GM12865 (cell line): ENCODE measurements around the gene MPST.

Source experiments
- DNase-seq: peaks from one replicate; pipeline ENCODE4 v3.0.0; 2010; ENCODE audit warnings: low read depth
- H3K4me3 ChIP-seq: 2 replicates; pipeline ENCODE4 v1.5.1; 2011; ENCODE audit warnings: mild to moderate bottlenecking, low read depth, low read length, control low read depth
- CTCF ChIP-seq: IDR thresholded peaks from 2 replicates; pipeline ENCODE4 v1.5.1; 2011; ENCODE audit warnings: low read length, control low read depth, low read depth, inconsistent platforms; ENCODE audit not compliant: insufficient read depth; ENCODE audit errors: missing control alignments

Gene MPST

GRCh38 chr22:37022483-37023337 is 3.2 kb downstream of the MPST start:
- no peak for DNase-seq
- no peak overlapping the region for H3K4me3 ChIP-seq
- no peak for TF ChIP-seq CTCF

GRCh38 chr22:37023743-37024338 is 4.3 kb downstream of the MPST start:
- no peak overlapping the region for H3K4me3 ChIP-seq
- no peak for TF ChIP-seq CTCF

GRCh38 chr22:37024339-37025157 is 5.0 kb downstream of the MPST start:
- no peak overlapping the region for H3K4me3 ChIP-seq
- no peak for DNase-seq
- no peak for TF ChIP-seq CTCF

More at GRCh38 chr22:37023743-37024338, 4.3 kb downstream of the MPST start:
- DNase-seq: no peak

GRCh38 chr22:37025500-37026070 is 6.0 kb downstream of the MPST start:
- TF ChIP-seq CTCF: no peak
- DNase-seq: no peak
- no peak overlapping the region for H3K4me3 ChIP-seq

- TF ChIP-seq CTCF: no peak
Observed at GRCh38 chr22:37026325-37026724, 6.8 kb downstream of the MPST start.

GRCh38 chr22:37027556-37027955 is 8.0 kb downstream of the MPST start:
- DNase-seq: no peak
- no peak overlapping the region for H3K4me3 ChIP-seq
- TF ChIP-seq CTCF: no peak

More at GRCh38 chr22:37026325-37026724, 6.8 kb downstream of the MPST start:
- no peak for DNase-seq
- no peak overlapping the region for H3K4me3 ChIP-seq
